ENCODE data around the gene SLC18A2.
"Not testable (repeated sequence)": the region's sequence is repeated elsewhere in the genome, so short reads cannot be mapped to it uniquely, and the experiment has no call there.

Gene SLC18A2

GRCh38 chr10:117240621-117241529, at the start of gene SLC18A2:
Gene SLC18A2, plus strand, starts transcription at chr10:117241114. Its CDS starts 580 bp downstream, at chr10:117241694.
- DNase-seq, result no peak

GRCh38 chr10:117197189-117197588, 43.7 kb upstream of the SLC18A2 start, which contains the start of gene KCNK18:
Gene KCNK18, plus strand, starts transcription at chr10:117197489. Its CDS starts 0 bp downstream, at chr10:117197489.
- DNase-seq, result no peak

- no peak for DNase-seq
Measured at GRCh38 chr10:117198088-117198487, 42.8 kb upstream of the SLC18A2 start.

- no peak for DNase-seq
Measured at GRCh38 chr10:117201826-117202225, 39.1 kb upstream of the SLC18A2 start.

DNA sequence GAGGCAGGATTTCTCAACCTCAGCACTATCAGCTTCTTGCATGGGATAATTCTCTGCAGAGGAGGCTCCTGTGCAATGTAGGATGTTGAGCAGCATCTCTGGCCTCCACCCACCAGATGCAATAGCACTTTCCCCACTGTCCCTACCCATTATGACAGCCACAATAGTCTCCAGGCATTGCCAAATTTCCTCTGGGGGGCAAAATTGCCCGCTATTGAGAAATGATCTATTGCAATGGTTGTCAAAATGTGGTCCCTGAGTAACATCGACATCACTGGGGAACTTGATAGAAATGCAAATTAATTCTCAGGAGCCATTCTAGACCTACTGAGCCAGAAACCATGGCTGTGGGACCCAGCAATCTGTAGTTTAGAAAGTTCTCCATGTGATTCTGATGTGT, 36.6 kb upstream of the SLC18A2 start:
- no peak for DNase-seq

DNA sequence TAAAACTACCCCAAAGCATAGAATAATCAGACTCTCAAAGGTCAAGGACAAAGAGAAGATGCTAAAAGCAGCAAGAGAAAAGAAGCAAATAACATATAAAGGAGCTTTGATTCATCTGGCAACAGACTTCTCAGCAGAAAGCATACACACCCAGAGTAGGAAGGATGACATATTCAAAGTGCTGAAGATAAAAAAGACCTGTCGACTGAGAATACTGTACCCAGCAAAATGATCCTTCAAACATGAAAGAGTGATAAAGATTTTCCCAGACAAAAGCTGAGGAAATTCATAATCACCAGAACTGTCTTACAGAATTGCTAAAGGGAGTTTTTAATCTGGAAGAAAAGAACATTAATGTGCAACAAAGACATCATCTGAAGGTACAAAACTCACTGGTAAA, 28.7 kb upstream of the SLC18A2 start:
- DNase-seq, result no peak

GRCh38 chr10:117214401-117214800, 26.5 kb upstream of the SLC18A2 start:
- no peak for DNase-seq

- no peak for DNase-seq
Measured at GRCh38 chr10:117215079-117215478, 25.8 kb upstream of the SLC18A2 start.

GRCh38 chr10:117216028-117216427, 24.9 kb upstream of the SLC18A2 start:
- no peak for DNase-seq

DNA sequence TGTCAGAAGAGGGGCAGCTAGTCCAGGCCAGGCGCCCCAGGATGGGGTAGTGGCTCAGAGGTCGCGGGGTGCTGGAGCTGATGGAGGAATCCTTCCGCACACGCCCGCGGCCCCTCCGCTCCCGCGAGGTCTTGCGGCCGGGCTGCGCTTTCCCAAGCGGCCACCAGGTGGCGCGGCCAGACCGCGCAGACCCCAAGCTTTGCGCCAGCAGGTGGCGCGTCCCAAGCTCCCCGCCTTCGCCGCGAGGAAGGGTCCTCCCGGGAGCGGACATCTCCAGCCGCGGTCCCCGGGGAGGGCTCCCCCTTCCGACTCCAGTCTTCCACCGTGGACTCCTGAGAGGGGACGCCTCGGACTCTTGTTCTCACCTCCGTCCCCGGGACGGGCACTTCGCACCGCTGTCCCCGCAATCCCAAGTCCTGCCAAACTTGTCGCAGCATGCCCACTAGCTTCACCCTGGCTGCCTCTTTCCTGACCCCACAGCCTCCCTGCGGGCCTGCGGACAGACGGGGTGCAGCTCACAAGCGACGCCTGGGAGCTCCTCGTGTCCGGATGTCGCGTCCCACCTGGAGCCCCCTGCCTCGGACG, 24.2 kb upstream of the SLC18A2 start:
- peak in 1 of 2 experiments; percentile 11 for DNase-seq

DNA sequence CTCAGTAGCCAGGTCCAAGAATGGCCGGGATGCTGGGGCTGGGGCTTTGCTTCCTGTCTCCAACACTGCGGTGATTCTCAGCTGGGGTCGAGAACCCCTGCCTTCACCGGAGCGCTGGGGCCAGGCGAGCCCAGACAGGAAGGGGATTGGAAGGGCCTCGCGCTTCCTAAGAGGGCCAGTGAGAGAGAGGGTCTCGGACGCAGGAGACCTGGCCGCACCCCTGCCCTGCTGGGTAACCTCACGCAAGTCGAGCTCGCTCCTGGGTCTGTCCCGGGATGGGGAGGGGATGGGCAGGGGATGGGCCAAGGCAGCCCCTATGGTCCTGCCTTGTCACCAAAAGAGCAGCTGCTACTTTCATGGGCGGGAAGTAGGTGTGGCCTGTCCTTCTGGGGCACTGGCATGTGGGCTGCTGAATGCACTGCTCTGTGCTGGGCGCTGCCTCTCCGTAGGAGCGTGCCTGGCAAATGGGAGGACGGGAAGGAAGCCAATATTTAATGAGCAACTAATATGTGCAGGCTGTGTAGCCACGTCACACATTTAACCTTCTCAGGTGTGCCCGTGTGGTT, 23.6 kb upstream of the SLC18A2 start:
- no peak for DNase-seq

DNA sequence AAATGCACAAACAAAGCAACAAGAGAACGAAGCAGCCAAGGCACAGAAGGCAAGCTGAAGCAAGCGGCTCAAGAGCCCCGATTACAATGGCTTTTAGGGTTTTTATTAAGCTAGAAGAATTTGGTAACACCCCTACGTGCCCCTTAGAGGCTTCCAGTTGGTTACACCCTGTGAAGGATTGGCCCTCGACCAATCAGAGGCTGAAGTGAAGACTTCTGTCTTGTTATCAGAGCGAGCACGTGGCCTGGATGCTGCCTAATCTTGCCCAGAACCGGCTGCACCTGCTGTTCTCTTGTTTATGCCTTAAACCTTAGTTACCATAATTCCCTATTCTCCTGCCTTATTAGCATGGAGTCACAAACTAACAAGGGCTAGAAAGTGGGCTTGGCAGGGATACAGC, 22.3 kb upstream of the SLC18A2 start:
- DNase-seq, result no peak

GRCh38 chr10:117221156-117221711, 19.7 kb upstream of the SLC18A2 start:
- DNase-seq, result no peak

GRCh38 chr10:117222552-117222951, 18.4 kb upstream of the SLC18A2 start:
- DNase-seq, result no peak

DNA sequence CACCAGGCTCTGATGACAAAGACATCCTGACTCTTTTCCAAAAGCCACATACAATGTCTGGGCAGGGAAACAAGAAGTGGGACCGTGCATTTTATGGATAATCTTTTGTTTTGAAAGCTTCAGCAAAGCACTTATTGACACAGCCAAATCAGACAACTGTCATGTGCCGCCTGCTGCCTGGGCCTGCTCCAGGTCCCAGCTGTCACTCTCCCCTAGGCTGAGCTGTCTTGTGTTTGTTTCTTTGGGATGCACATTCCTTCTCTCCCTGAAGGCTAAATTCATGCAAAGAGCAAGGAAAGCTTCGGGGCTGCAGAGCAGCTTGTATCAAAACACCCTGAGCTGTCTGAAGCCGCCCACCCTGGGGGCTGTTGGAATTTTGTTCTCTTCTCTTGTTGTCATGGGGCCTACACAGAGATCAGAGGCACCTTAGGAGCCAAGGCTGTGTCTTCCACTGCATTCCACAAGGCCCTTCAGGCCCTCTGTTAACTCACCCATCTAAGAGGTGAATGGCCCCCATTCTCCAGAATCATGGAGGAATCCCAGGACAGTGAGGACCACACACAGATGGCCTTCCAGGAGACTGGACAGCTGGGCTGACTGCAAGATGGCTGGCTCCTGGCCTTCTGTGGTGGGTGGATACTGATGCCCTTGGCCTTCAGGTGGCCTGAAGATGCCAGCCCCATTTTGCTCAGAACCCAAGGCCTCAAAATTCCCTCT, 17.8 kb upstream of the SLC18A2 start:
- DNase-seq, result no peak

- DNase-seq, result no peak
Measured at GRCh38 chr10:117223693-117224430, 17.1 kb upstream of the SLC18A2 start.

GRCh38 chr10:117224881-117225280, 16.0 kb upstream of the SLC18A2 start:
- no peak for DNase-seq

- no peak for DNase-seq
Measured at GRCh38 chr10:117226813-117227451, 14.0 kb upstream of the SLC18A2 start.

- no peak for DNase-seq
Measured at GRCh38 chr10:117228210-117228609, 12.7 kb upstream of the SLC18A2 start.

DNA sequence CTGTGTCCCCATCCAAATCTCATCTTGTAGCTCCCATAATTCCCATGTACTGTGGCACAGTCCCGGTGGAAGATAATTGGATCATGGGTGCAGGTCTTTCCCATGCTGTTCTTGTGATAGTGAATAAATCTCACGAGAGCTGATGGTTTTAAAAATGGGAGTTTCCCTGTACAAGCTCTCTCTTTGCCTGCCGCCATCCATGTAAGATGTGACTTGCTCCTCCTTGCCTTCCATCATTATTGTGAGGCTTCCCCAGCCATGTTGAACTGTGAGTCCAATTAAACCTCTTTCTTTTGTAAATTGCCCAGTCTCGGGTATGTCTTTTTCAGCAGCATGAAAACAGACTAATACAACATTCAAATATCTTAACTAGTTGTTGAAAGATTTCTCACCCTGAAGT, 10.8 kb upstream of the SLC18A2 start:
- DNase-seq, result not testable (repeated sequence)

DNA sequence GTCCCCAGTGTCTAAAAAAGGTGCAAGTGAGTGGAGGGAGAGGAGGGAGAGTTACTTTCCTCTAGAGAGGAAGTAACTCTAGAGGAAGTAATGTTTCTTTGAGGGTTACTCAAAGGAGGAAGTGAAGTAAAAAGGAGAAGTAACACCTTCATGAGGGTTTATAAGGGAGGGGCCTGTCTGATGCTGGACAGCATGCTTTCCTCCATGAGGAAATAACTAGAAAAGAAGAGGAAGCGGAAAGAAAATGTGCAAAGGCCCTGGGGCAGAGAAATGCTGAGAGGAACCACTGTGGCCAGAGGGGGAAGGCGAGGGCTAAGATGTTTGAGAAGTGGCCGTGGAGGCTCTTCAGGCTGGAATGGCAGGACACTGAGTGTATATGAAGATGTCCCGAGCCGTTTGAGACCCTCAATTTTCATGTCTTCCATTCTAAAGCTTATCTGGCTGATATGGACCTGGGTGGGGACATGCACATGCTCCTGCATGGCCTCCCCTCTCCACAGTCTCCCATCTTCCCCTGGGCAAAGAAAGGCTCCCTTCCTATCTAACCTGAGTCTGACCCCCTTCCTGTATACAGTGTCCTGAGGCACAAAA, 3.4 kb upstream of the SLC18A2 start:
- no peak for DNase-seq

Data from SW 1271 (cell line).